ENCODE results near the gene EYS.
"Not testable (repeated sequence)": the region's sequence is repeated elsewhere in the genome, so short reads cannot be mapped to it uniquely, and the experiment has no call there.

EYS gene

DNA sequence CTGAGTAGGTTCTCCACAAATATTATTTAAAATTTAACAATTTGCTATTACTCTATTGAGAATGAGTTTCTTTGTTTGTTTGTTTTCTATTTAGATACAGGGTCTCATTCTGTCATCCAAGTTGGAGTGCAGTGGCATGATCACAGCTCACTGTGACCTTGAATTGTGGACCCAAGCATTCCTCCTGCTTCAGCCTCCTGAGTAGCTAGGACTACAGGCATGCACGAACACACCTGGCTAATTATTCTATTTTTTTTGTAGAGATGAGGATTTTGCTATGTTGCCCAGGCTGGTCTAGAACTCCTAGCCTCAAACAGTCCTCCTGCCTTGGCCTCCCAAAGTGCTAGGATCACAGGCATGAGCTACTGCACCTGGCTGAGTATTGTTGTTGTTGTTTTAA is 1949.2 kb downstream of the EYS start:
- H3K4me3 ChIP-seq (ENCODE audit: low read depth, low read length) = no peak overlapping the region
- DNase-seq (ENCODE audit: low read depth) = no peak
- TF ChIP-seq, protein P1, sequence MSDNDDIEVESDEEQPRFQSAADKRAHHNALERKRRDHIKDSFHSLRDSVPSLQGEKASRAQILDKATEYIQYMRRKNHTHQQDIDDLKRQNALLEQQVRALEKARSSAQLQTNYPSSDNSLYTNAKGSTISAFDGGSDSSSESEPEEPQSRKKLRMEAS (IDR thresholded peaks at IDR 0.05; ENCODE audit: low read depth, low read length) = no peak
- TF ChIP-seq POLR2A (IDR thresholded peaks at IDR 0.05; ENCODE audit: extremely low read depth, insufficient read length) = no peak
- no peak for TF ChIP-seq MYC (IDR thresholded peaks at IDR 0.05; ENCODE audit: low read depth, low read length)
- TF ChIP-seq, protein P2, sequence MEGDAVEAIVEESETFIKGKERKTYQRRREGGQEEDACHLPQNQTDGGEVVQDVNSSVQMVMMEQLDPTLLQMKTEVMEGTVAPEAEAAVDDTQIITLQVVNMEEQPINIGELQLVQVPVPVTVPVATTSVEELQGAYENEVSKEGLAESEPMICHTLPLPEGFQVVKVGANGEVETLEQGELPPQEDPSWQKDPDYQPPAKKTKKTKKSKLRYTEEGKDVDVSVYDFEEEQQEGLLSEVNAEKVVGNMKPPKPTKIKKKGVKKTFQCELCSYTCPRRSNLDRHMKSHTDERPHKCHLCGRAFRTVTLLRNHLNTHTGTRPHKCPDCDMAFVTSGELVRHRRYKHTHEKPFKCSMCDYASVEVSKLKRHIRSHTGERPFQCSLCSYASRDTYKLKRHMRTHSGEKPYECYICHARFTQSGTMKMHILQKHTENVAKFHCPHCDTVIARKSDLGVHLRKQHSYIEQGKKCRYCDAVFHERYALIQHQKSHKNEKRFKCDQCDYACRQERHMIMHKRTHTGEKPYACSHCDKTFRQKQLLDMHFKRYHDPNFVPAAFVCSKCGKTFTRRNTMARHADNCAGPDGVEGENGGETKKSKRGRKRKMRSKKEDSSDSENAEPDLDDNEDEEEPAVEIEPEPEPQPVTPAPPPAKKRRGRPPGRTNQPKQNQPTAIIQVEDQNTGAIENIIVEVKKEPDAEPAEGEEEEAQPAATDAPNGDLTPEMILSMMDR (IDR thresholded peaks at IDR 0.05; ENCODE audit: low read depth, low read length) = no peak

DNA sequence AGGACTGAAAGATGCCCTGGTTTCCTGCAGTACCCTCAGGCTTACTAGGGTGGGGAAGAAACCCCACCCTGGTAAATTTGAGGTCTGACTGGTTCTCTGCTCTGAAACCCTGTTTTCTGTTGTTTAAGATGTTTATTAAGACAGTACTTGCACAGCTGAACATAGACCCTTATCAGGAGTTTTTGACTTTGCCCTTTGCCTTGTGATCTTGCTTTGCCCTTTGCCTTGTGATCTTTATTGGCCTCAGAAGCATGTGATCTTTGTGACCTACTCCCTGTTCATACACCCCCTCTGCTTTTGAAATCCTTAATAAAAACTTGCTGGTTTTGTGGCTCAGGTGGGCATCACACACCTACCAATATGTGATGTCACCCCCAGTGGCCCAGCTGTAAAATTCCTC is 1949.8 kb downstream of the EYS start:
- DNase-seq (ENCODE audit: low read depth); H3K4me3 ChIP-seq (ENCODE audit: low read depth, low read length): not testable (repeated sequence)

DNA sequence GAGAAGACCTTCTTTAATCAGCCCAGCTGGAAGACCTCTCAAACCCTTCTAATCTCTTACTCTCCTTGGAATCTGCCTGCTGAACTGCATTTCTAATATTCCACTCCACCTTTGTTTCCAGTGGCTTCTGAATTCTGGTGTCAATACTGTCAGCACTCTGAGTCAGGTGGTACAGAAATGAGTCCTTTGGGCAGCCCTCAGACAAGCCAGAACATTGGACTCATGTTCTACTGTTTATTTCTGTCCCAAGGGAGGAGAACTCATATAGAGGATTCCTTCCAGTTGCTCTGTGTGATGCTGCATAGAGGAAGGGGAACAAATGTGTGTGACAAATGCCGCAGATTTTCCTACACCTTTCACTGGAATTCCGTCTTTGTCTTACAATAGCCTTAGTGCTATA is 1956.6 kb downstream of the EYS start:
- no peak overlapping the region for H3K4me3 ChIP-seq (ENCODE audit: low read depth, low read length)
- no peak for DNase-seq (ENCODE audit: low read depth)
- TF ChIP-seq, protein P2 (IDR thresholded peaks at IDR 0.05; ENCODE audit: low read depth, low read length) = no peak
- TF ChIP-seq MYC (IDR thresholded peaks at IDR 0.05; ENCODE audit: low read depth, low read length) = no peak
- TF ChIP-seq, protein P1 (IDR thresholded peaks at IDR 0.05; ENCODE audit: low read depth, low read length) = no peak
- no peak for TF ChIP-seq POLR2A (IDR thresholded peaks at IDR 0.05; ENCODE audit: extremely low read depth, insufficient read length)

DNA sequence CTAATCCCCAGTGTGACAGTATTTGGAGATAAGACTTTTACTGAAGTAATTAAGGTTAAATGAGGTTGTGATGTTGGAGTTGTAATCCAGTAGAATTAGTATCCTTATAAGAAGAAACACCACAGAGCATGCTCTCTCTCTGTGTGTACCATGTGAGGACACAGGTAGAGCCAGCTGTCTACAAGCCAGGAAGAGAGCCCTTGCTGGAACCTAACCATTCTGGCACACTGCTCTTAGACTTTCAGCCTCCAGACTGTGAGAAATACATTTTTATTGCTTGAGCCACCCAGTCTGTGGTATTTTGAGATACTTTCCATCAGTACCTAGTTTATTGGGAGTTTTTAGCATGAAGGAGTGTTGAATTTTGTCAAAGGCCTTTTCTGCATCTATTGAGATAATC is 1961.2 kb downstream of the EYS start:
- TF ChIP-seq, protein P2 (IDR thresholded peaks at IDR 0.05; ENCODE audit: low read depth, low read length) = no peak
- no peak for TF ChIP-seq POLR2A (IDR thresholded peaks at IDR 0.05; ENCODE audit: extremely low read depth, insufficient read length)
- TF ChIP-seq, protein P1 (IDR thresholded peaks at IDR 0.05; ENCODE audit: low read depth, low read length) = no peak
- DNase-seq (ENCODE audit: low read depth) = no peak
- no peak overlapping the region for H3K4me3 ChIP-seq (ENCODE audit: low read depth, low read length)

DNA sequence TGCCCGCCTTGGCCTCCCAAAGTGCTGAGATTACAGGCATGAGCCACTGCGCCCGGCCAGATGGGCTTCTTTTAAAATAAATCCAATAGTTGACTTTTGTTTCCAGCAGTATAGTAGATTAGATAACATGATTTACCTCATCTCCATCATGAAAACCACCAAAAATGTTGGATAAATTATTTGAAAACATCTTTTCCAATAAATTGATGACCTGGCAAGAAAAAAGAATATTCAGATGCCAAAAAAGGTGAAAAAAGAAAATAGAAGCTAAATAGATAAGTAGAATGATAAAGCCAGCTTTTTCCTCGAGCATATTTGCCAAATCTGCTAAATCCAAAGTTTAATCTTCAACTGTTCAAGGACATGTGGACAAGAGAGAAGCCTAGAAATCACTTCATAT is 1962.2 kb downstream of the EYS start:
- TF ChIP-seq, protein P1 (IDR thresholded peaks at IDR 0.05; ENCODE audit: low read depth, low read length) = no peak
- no peak for TF ChIP-seq MYC (IDR thresholded peaks at IDR 0.05; ENCODE audit: low read depth, low read length)
- TF ChIP-seq, protein P2 (IDR thresholded peaks at IDR 0.05; ENCODE audit: low read depth, low read length) = no peak
- no peak for TF ChIP-seq POLR2A (IDR thresholded peaks at IDR 0.05; ENCODE audit: extremely low read depth, insufficient read length)
- DNase-seq (ENCODE audit: low read depth) = no peak

DNA sequence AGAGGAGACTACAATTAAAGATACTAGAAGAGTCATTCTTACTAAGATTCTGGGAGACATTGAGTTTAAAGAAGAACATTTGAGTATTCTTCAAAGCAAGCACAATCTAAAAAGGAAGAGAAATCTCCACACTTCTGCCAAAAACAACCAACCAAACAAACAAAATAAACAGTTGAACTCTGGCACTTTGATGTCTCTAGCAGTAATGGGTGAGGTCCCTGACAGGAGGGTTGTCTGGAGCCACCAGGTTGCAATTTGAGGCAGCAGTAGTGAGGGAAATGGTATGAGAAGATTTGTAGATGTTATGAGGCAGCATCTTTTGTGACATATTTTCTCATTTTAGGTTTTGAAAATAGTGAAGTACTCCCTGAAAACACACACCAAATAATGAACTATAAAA is 1963.3 kb downstream of the EYS start:
- no peak for TF ChIP-seq MYC (IDR thresholded peaks at IDR 0.05; ENCODE audit: low read depth, low read length)
- no peak for DNase-seq (ENCODE audit: low read depth)
- no peak overlapping the region for H3K4me3 ChIP-seq (ENCODE audit: low read depth, low read length)

More for the DNA sequence above, 1962.2 kb downstream of the EYS start:
- no peak overlapping the region for H3K4me3 ChIP-seq (ENCODE audit: low read depth, low read length)

DNA sequence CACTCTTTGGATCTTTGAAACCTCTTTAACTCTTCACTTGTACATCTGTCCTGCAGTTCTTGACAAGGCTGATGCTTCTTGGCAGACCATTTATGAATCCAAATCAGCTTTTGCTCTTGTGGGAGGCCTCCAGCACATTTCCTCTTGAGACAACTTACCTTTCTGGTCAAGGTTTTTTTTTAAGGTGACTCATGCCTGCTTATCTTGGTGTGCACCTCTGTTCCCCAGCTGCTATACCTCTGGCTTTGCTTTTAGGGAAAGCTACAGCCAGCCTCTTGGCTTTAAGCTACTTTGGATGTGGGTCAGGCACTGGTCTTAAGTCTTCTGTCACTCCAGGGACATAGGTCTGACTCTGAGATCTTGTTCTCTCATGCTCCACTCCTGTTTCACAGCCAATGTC is 1965.0 kb downstream of the EYS start:
- TF ChIP-seq MYC (IDR thresholded peaks at IDR 0.05; ENCODE audit: low read depth, low read length) = no peak
- no peak for TF ChIP-seq POLR2A (IDR thresholded peaks at IDR 0.05; ENCODE audit: extremely low read depth, insufficient read length)
- TF ChIP-seq, protein P1 (IDR thresholded peaks at IDR 0.05; ENCODE audit: low read depth, low read length) = no peak
- TF ChIP-seq, protein P2 (IDR thresholded peaks at IDR 0.05; ENCODE audit: low read depth, low read length) = no peak
- DNase-seq (ENCODE audit: low read depth) = no peak
- no peak overlapping the region for H3K4me3 ChIP-seq (ENCODE audit: low read depth, low read length)
